Activated T-cell treated with anti-CD3 and anti-CD28 coated beads for 4 hours (primary cell): ENCODE results near the gene SLC16A9.

Experiments used
- DNase-seq: peaks from one replicate; pipeline ENCODE4 v3.0.0-alpha.2; 2020

The SLC16A9 gene

DNA sequence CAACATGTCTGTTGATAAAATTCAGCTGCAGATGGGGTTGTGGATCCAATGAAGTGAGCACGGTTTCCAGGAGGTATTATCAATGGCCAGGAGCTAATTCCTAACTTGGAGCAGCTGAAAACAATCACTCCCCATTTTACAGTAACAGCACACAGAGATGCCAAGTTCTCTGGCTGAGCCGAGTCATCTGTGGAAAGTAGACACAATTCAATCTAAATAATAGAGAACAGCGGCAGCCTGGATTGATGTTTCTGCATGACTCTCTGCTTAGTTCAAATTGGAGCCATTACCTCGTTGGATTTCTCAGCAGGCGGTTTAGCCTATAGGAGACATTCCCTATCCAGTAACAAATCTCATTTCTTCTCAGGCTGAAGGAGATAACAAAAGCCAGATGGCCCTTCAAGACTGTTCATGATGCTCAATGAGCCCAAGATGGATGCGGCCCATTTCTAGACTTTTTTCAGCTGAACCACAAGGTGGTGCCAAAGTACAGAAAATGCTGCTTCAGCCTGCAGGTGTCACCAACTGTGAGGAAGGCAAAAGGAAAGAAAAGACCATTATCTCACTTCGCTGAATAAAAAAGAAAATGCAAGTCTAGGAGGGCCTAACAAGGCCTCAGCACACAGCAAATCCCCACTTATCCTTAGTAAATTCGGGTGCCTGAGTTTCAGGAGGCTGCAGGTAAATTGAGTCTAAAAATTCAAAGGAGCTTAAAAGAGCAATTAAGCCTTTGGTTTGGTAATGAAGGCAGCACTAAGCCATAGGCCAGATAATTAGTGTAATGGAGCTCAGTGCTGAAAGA, 83.7 kb downstream of the SLC16A9 start:
- peak; percentile 15 for DNase-seq

DNA sequence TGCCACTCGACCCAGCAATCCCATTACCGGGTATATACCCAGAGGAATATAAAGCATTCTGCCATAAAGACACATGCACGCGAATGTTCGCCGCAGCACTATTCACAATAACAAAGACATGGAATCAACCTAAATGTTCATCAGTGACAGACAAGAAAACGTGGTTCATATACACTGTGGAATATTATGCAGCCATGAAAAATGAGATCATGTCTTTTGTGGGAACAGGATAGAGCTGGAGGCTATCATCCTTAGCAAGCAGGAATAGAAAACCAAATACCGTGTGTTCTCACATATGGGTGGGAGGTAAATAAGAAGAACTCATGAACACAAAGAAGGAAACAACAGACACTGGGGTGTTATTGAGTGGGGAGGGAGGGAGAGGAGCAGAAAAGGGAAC, 84.7 kb downstream of the SLC16A9 start:
- no peak for DNase-seq

DNA sequence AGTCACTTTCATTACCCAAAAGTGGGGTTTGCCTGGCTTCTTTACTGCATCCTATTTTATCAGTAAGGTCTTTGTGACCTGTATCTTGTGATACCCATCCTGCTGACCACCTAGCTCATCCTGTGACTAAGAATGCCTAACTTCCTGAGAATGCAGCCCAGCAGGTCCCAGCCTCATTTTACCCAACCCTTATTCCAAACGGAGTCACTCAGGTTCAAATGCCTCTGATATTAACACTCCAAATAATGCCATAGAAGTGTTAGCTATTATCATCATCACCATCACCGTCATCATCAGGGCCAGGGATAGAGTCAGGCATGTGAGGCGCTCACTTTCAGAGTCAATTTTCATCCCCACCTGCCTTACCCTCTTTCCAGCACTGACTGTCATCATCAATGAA, 85.5 kb downstream of the SLC16A9 start:
- no peak for DNase-seq

DNA sequence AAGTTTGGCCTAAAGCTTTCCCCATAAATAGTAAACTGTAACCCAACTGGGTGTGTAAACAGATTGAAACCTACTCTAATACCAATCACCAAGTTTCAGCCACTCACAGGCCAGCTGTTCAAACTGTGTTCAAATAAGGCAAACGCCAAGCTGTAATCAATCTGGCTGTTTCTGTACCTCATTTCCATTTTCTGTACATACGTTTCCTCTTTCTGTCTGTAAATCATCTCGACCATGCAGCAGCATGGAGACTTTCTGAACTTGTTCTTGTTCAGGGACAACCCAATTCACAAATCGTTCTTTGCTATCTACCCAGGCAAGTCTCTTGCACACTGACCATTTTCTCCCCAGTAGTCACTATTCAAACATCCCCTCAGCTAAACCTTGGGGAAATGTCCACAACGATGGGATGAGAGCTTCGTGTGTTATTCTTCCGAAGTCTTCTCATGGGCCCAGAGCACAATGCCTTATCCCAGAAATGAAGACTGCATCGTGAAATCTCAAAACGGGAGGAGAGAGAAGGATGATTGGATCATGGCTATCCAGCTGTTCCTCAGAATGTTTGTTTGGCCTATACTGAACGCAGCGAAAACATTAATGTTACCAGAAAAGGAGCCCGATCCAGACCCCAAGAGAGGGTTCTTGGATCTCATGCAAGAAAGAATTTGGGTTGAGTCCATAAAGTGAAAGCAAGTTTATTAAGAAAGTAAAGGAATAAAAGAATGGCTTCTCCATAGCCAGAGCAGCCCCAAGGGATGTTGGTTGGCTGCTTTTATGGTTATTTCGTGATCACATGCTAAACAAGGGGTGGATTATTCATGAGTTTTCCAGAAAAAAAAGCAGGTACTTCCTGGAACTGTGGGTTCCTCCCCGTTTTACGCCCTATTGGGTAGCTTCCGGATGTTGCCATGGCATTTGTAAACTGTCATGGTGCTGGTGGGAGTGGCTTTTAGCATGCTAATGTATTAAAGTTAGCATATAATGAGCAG, 86.2 kb downstream of the SLC16A9 start:
- no peak for DNase-seq

DNA sequence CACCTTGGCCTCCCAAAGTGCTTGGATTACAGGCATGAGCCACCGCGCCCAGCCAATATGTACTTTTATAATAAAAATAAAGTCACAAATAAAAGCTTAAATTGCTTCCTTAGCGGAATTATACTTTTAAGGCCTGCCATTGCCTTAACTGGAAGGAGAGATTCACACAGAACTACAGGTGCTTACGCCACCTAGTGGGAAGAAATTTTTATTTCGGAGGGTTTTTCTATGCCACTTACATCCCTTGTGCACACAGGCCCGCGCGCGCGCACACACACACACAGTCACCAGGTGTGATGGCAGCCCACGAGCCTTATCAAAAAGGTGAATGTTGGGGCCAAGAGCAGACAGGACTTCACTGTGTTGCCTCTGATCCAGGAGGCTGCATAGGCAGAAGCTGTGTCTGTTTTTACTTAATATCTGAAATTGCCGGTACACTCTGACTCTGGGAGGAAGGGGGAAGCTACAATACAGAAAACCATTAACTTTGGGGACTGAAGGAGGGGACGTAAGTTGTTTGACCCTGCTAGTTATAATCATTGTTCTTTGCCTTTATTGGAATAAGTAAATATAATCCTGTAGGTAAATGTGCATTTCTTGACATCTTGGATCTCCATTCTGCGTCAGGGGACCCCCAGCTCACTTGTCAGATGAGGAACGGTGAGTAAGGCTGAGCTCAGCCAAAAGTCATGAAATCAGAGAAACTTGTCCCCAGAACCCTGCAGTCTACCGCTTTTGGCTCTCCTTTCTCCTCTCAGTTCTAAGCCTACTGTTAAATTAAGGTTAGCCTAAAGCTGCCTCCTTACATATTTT, 87.1 kb downstream of the SLC16A9 start:
- no peak for DNase-seq

DNA sequence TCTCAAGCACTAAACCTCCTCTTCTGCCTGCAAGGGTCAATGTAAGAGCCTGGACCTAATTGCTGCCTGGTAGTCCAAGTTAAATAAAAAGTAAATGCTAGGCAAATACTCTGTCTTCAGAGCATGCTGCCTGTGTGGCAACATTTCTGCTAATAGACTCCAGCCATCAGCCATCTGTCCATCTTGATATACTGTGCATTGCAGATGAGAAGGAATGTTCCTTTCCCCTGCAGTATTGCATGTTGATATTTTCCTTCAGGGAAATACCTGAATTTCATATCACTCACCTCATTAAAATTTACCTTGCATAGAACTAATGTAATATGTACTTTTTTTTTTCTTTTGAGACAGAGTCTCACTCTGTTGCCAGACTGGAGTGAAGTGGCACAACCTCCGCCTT, 87.9 kb downstream of the SLC16A9 start:
- DNase-seq = no peak

DNA sequence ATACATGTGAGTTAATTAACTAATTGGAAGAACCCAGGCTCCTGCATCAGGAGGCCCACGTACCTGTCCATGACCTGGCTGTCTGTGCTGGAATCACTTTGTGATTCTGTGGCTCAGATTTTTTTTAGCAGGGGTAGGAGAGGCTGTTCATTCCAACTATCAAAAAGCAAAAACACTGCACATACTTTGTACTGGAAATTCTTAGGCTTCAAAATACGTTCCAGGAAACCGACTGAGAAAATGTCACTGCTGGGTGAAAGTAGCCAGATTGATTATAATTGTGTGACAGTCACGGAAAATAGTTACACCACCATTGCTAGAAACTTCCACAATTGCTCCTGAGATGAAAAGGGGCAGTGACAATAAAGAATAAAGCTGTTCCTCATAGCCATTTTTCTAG, 91.0 kb downstream of the SLC16A9 start:
- DNase-seq = no peak

DNA sequence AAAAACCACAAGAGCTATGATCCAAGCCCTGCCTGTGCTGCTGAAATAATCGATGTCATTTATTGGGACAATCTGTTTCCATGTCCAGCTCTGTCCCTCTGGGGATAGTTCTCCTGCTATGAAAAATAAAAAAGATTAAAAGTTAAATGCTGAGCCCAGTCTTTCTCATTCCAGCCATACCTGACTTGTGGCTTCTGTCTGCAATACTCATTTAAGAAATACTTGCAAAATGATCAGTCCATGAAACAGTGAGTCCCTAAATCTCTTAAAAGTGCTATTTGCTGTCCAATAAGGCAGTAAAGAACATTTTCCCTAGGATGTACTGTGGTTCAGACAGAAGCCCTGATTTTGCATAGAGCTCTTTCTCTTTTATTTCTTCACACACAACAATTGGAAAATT, 91.7 kb downstream of the SLC16A9 start:
- DNase-seq = no peak

DNA sequence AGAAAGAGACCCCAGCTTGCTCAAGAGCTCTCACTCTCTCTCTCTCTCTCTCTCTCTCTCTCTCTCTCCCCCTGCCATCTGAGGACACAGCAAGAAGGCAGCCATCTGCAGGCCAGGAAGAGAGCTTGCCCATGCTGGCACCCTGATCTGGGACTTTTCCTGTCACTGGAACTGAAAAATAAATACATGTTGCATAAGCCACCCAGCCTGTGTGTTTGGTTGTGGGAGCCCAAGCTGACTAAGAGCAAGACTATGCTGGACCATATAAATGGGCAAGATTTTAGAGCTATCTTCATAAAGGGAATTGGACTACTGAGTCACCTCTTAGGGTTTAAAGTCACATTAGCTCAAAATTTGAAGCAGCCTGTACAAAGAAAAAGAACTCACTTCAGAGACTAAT, 98.6 kb downstream of the SLC16A9 start:
- no peak for DNase-seq

DNA sequence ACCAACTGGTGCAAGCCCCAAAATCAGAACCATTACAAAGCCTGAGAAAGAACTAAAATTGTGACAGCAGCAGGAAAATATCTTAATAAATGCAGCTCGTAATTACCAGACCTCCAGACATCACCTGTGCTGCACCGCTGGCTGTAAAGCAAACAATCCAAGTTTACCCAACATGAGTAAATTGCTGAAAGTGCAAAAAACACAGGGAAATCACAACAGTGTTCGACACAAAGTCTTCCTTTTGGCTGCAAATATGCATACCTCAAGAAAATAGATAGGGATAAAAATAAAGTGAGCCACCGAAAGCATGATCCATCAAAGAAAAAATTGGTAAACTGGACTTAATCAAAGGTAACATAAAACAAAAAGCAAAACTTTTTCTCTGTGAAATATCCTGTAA, 101.7 kb downstream of the SLC16A9 start:
- no peak for DNase-seq

DNA sequence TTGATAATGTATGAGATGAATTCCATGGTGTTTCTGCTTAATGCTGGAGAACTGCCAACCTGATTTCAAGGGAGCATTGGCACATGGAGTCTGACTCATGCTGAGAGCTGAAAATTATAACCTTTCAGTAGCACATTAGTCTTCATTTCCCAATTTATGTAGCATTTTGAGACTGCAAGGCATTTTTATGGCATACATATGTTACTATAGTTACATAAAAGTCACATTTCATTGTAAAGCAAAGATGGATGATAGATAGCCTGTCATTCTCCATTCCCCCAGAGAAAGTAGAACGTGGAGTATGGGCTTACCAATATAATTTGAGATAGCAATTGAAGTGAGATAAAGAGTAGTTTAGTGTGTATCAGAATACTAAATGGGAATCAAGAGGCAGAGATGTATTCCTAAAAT, 103.1 kb downstream of the SLC16A9 start:
- no peak for DNase-seq

DNA sequence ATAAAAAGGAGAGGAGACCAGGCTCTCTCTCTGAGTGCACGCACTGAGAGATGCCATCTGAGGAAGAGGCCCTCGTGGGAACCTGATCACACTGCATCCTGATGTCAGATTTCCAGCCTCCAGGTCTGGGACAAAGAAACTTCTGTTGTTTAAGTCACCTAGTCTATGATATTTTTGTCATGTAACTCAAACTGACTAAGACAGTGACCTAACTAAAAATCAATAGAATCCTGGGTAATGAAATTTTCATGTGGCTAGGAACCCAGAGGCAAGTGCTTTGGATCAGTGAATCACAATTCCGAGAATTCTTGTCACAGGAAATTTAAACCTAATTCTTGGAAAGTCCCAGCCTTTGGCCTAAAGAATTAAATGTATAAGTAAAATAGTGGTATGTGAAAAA, 107.7 kb downstream of the SLC16A9 start:
- no peak for DNase-seq
